ENCODE results near the gene MGLL. TPM values are rescaled to one million over a fixed set of nuclear protein-coding genes. Genes with fewer than 3 reads are reported as not detected.
A peak's percentile ranks its signal among the peaks of the same experiment; 100 is the strongest.

The MGLL gene
- total RNA-seq, 1 donor from 2014 or later, result 9.4 TPM

- Mint-ChIP-seq H3K27me3 (peaks cover 4% of the 10 kb centered on the region), H3K36me3 (no peaks in the 10 kb centered on the region), H3K4me1 (ENCODE audit: unreplicated experiment) (peaks cover 37% of the 10 kb centered on the region), H3K27ac (peak overlapping the region; percentile 63), H3K9me3 (no peaks in the 10 kb centered on the region), H3K4me3 (no peak overlapping the region)
- no peak for TF ChIP-seq CTCF (conservative IDR thresholded peaks at IDR 0.05)
- no peak for DNase-seq (ENCODE audit: extremely low spot score, unreplicated experiment)
These were observed 87.4 kb downstream of the MGLL start for GRCh38 chr3:127734754-127735473.

- Mint-ChIP-seq H3K4me3 (no peak overlapping the region), H3K27me3 (peaks cover 4% of the 10 kb centered on the region), H3K27ac (no peak overlapping the region), H3K36me3 (no peaks in the 10 kb centered on the region), H3K9me3 (no peaks in the 10 kb centered on the region), H3K4me1 (ENCODE audit: unreplicated experiment) (peaks cover 37% of the 10 kb centered on the region)
- no peak for DNase-seq (ENCODE audit: extremely low spot score, unreplicated experiment)
- no peak for TF ChIP-seq CTCF (conservative IDR thresholded peaks at IDR 0.05)
These were observed 88.1 kb downstream of the MGLL start for GRCh38 chr3:127734181-127734720.

- no peak for DNase-seq (ENCODE audit: extremely low spot score, unreplicated experiment)
- H3K4me1 Mint-ChIP-seq (ENCODE audit: unreplicated experiment), result peaks cover 37% of the 10 kb centered on the region
- no peak overlapping the region for H3K27ac Mint-ChIP-seq
- no peak for TF ChIP-seq CTCF (conservative IDR thresholded peaks at IDR 0.05)
- no peak overlapping the region for H3K4me3 Mint-ChIP-seq
- H3K9me3 Mint-ChIP-seq, result no peaks in the 10 kb centered on the region
- peaks cover 4% of the 10 kb centered on the region for H3K27me3 Mint-ChIP-seq
- H3K36me3 Mint-ChIP-seq, result no peaks in the 10 kb centered on the region
These were observed 88.5 kb downstream of the MGLL start for GRCh38 chr3:127733781-127734180.

- H3K4me3 Mint-ChIP-seq, result no peak overlapping the region
- no peaks in the 10 kb centered on the region for H3K9me3 Mint-ChIP-seq
- peaks cover 8% of the 10 kb centered on the region for H3K27me3 Mint-ChIP-seq
- H3K36me3 Mint-ChIP-seq, result no peaks in the 10 kb centered on the region
- H3K27ac Mint-ChIP-seq, result no peak overlapping the region
- TF ChIP-seq CTCF (conservative IDR thresholded peaks at IDR 0.05), result no peak
- no peak for DNase-seq (ENCODE audit: extremely low spot score, unreplicated experiment)
- H3K4me1 Mint-ChIP-seq (ENCODE audit: unreplicated experiment), result peaks cover 37% of the 10 kb centered on the region
These were observed 89.4 kb downstream of the MGLL start for GRCh38 chr3:127732879-127733350.

GRCh38 chr3:127732303-127732702 lies 90.0 kb downstream of the MGLL start:
- Mint-ChIP-seq H3K36me3 (no peaks in the 10 kb centered on the region), H3K4me3 (no peak overlapping the region), H3K9me3 (no peaks in the 10 kb centered on the region), H3K27me3 (peaks cover 8% of the 10 kb centered on the region), H3K4me1 (ENCODE audit: unreplicated experiment) (peaks cover 37% of the 10 kb centered on the region), H3K27ac (no peak overlapping the region)
- DNase-seq (ENCODE audit: extremely low spot score, unreplicated experiment), result no peak
- no peak for TF ChIP-seq CTCF (conservative IDR thresholded peaks at IDR 0.05)
